GM19351 (cell line): ENCODE measurements around the gene HBD.
"Not testable (repeated sequence)": the region's sequence is repeated elsewhere in the genome, so short reads cannot be mapped to it uniquely, and the experiment has no call there.

ENCODE experiments used
- ATAC-seq: cut with Tn5 transposase; IDR thresholded peaks from one replicate; pipeline ENCODE4 v1.9.1; 2021; ENCODE audit warnings: mild to moderate bottlenecking, moderate library complexity; ENCODE audit not compliant: unreplicated experiment

HBD gene

GRCh38 chr11:5234381-5234834, at the start of gene HBD:
Gene HBD (minus strand): TSS chr11:5234483. CDS start chr11:5234433, 50 bp downstream.
- ATAC-seq: peak; percentile 76

- ATAC-seq: no peak
Measured at GRCh38 chr11:5283882-5284281, 49.6 kb upstream of the HBD start.

- ATAC-seq: no peak
Measured at GRCh38 chr11:5283086-5283485, 48.8 kb upstream of the HBD start.

- no peak for ATAC-seq
Measured at GRCh38 chr11:5282628-5283027, 48.3 kb upstream of the HBD start.

- no peak for ATAC-seq
Measured at GRCh38 chr11:5281596-5281995, 47.3 kb upstream of the HBD start.

GRCh38 chr11:5280582-5281102, 46.4 kb upstream of the HBD start:
- ATAC-seq: peak; percentile 90

GRCh38 chr11:5279471-5280090, 45.3 kb upstream of the HBD start:
- no peak for ATAC-seq

- peak; percentile 58 for ATAC-seq
Measured at GRCh38 chr11:5277807-5278382, 43.6 kb upstream of the HBD start.

GRCh38 chr11:5276697-5277096, 42.4 kb upstream of the HBD start:
- no peak for ATAC-seq

GRCh38 chr11:5275369-5276110, 41.3 kb upstream of the HBD start:
- ATAC-seq: no peak

- no peak for ATAC-seq
Measured at GRCh38 chr11:5274395-5274794, 40.1 kb upstream of the HBD start.

- no peak for ATAC-seq
Measured at GRCh38 chr11:5272395-5273017, 38.2 kb upstream of the HBD start.

GRCh38 chr11:5269715-5270147, 35.4 kb upstream of the HBD start, which contains the start of gene HBE1:
Gene HBE1 (minus strand): TSS chr11:5269945. CDS start chr11:5269890, 55 bp downstream.
- no peak for ATAC-seq

GRCh38 chr11:5267033-5267563, 32.8 kb upstream of the HBD start:
- no peak for ATAC-seq

GRCh38 chr11:5266609-5267008, 32.3 kb upstream of the HBD start:
- no peak for ATAC-seq

GRCh38 chr11:5265832-5266231, 31.5 kb upstream of the HBD start:
- ATAC-seq: no peak

- no peak for ATAC-seq
Measured at GRCh38 chr11:5258543-5259262, 24.4 kb upstream of the HBD start.

GRCh38 chr11:5257296-5257695, 23.0 kb upstream of the HBD start:
- ATAC-seq: no peak

- ATAC-seq: not testable (repeated sequence)
Measured at GRCh38 chr11:5254646-5255413, 20.5 kb upstream of the HBD start, which contains the start of gene HBG2. Gene HBG2 (minus strand): TSS chr11:5254781. CDS start chr11:5254728, 53 bp downstream.
